ENCODE results near the gene PDCD7. TPM values are rescaled to one million over a fixed set of nuclear protein-coding genes. Genes with fewer than 3 reads are reported as not detected.

The PDCD7 gene
- total RNA-seq, 1 donor from 2014 or later, result 12.3 TPM

DNA sequence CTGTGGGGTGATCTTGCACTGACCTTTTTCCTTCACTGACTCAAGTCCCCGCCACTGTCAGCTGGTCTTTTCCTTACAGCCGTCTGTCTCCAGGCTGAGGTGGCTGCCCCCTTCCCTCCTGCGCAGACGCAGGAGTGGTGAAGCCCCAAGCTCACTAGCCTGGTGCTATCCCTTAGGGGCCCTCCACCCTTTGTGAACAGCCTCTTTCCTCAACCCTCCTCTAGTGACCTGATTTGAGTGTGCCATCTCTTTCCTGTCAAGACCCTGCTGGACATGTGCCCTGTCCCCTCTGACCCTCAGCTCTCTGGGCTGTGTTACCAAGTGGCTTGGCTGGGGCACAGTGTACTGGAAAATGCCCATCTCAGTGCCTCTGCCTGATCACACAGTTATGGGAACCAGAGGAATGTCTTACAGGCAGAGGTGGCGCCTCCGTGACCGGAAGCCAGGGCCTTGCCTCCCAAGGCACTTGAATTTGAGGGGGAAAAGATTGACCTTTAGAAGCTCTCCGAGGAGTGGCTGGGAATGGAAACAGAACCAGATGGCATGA lies 48.3 kb downstream of the PDCD7 start:
- no peak overlapping the region for H3K4me3 ChIP-seq (ENCODE audit: insufficient read depth, low read depth, low read length)
- Mint-ChIP-seq H3K27me3 (ENCODE audit: low read depth, unreplicated experiment) (peaks cover 72% of the 10 kb centered on the region), H3K36me3 (ENCODE audit: low read depth, unreplicated experiment) (no peaks in the 10 kb centered on the region), H3K27ac (ENCODE audit: unreplicated experiment) (no peak overlapping the region), H3K9me3 (ENCODE audit: unreplicated experiment) (no peaks in the 10 kb centered on the region), H3K4me1 (ENCODE audit: low read depth, unreplicated experiment) (peaks cover 9% of the 10 kb centered on the region), H3K4me3 (ENCODE audit: unreplicated experiment) (no peak overlapping the region)
- FAIRE-seq (no peak), DNase-seq (ENCODE audit: low read depth) (no peak)
- TF ChIP-seq, protein P1, sequence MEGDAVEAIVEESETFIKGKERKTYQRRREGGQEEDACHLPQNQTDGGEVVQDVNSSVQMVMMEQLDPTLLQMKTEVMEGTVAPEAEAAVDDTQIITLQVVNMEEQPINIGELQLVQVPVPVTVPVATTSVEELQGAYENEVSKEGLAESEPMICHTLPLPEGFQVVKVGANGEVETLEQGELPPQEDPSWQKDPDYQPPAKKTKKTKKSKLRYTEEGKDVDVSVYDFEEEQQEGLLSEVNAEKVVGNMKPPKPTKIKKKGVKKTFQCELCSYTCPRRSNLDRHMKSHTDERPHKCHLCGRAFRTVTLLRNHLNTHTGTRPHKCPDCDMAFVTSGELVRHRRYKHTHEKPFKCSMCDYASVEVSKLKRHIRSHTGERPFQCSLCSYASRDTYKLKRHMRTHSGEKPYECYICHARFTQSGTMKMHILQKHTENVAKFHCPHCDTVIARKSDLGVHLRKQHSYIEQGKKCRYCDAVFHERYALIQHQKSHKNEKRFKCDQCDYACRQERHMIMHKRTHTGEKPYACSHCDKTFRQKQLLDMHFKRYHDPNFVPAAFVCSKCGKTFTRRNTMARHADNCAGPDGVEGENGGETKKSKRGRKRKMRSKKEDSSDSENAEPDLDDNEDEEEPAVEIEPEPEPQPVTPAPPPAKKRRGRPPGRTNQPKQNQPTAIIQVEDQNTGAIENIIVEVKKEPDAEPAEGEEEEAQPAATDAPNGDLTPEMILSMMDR (IDR thresholded peaks at IDR 0.05; ENCODE audit: insufficient read depth, low read depth, low read length), result no peak
- TF ChIP-seq EZH2 (IDR thresholded peaks at IDR 0.05; ENCODE audit: insufficient read depth, low read length), result no peak
- peaks cover 29% of the 10 kb centered on the region for H3K27me3 ChIP-seq (ENCODE audit: insufficient read depth, low read length)
- no peak overlapping the region for H2AFZ ChIP-seq (ENCODE audit: low read depth, low read length)
- no peaks in the 10 kb centered on the region for H4K20me1 ChIP-seq (ENCODE audit: insufficient read depth, low read length)
- no peaks in the 10 kb centered on the region for H3K79me2 ChIP-seq (ENCODE audit: insufficient read depth, low read length)
- no peak overlapping the region for H3K27ac ChIP-seq (ENCODE audit: low read depth, low read length)
- H3K9me3 ChIP-seq (ENCODE audit: insufficient read depth, low read depth, low read length), result no peaks in the 10 kb centered on the region
- no peak overlapping the region for H3K9ac ChIP-seq (ENCODE audit: low read length)
- no peaks in the 10 kb centered on the region for H3K36me3 ChIP-seq (ENCODE audit: insufficient read depth, low read length)
- H3K4me2 ChIP-seq (ENCODE audit: low read length), result no peak overlapping the region
- peaks cover 9% of the 10 kb centered on the region for H3K4me1 ChIP-seq (ENCODE audit: insufficient read depth, low read length)

DNA sequence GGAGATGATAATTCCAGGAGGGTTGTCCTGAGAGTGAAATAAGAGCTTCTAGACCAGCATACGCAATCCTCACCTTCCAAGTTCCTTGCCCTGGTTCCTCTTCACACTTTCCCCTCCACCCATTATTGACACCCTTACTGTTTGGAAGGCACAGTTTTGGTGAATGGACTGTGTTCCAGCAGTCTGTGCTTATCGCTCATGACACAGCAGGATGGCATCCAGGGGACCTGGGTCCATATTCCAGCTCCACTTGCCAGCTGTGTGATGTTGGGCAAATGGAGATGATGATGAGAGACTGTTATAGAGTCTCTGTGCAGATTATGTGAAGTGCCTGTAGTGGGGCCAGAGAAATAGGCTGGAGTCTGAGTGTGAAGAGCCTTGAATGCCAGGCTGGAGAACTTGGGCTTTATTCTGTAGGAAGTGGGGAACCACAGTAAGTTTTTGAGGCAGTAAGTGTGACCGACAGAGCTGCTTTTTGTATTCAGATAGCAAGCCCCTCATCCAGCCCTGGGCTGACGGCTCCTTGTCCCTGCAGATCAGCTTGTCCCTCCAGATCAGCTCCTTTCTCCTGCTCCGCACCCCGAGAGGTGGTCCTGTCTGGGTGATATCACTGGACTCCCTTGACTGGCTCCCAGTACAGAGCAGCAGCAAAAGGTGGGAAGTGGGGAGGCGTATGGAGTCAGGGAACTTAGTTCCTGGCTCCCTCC lies 49.0 kb downstream of the PDCD7 start:
- TF ChIP-seq, protein P1 (IDR thresholded peaks at IDR 0.05; ENCODE audit: insufficient read depth, low read depth, low read length), result no peak
- TF ChIP-seq EZH2 (IDR thresholded peaks at IDR 0.05; ENCODE audit: insufficient read depth, low read length), result no peak
- peaks cover 32% of the 10 kb centered on the region for H3K27me3 ChIP-seq (ENCODE audit: insufficient read depth, low read length)
- H3K79me2 ChIP-seq (ENCODE audit: insufficient read depth, low read length), result no peaks in the 10 kb centered on the region
- H3K4me3 ChIP-seq (ENCODE audit: insufficient read depth, low read depth, low read length), result no peak overlapping the region
- H3K4me3 Mint-ChIP-seq (ENCODE audit: unreplicated experiment), result no peak overlapping the region
- H4K20me1 ChIP-seq (ENCODE audit: insufficient read depth, low read length), result no peaks in the 10 kb centered on the region
- no peak overlapping the region for H3K27ac Mint-ChIP-seq (ENCODE audit: unreplicated experiment)
- peak; percentile 19 for DNase-seq (ENCODE audit: low read depth)
- no peak overlapping the region for H3K4me2 ChIP-seq (ENCODE audit: low read length)
- peaks cover 9% of the 10 kb centered on the region for H3K4me1 ChIP-seq (ENCODE audit: insufficient read depth, low read length)
- no peaks in the 10 kb centered on the region for H3K9me3 Mint-ChIP-seq (ENCODE audit: unreplicated experiment)
- no peak overlapping the region for H3K9ac ChIP-seq (ENCODE audit: low read length)
- peaks cover 71% of the 10 kb centered on the region for H3K27me3 Mint-ChIP-seq (ENCODE audit: low read depth, unreplicated experiment)
- no peaks in the 10 kb centered on the region for H3K36me3 ChIP-seq (ENCODE audit: insufficient read depth, low read length)
- peaks cover 9% of the 10 kb centered on the region for H3K4me1 Mint-ChIP-seq (ENCODE audit: low read depth, unreplicated experiment)
- FAIRE-seq, result no peak
- H3K9me3 ChIP-seq (ENCODE audit: insufficient read depth, low read depth, low read length), result no peaks in the 10 kb centered on the region
- no peak overlapping the region for H3K27ac ChIP-seq (ENCODE audit: low read depth, low read length)
- no peak overlapping the region for H2AFZ ChIP-seq (ENCODE audit: low read depth, low read length)
- no peaks in the 10 kb centered on the region for H3K36me3 Mint-ChIP-seq (ENCODE audit: low read depth, unreplicated experiment)

DNA sequence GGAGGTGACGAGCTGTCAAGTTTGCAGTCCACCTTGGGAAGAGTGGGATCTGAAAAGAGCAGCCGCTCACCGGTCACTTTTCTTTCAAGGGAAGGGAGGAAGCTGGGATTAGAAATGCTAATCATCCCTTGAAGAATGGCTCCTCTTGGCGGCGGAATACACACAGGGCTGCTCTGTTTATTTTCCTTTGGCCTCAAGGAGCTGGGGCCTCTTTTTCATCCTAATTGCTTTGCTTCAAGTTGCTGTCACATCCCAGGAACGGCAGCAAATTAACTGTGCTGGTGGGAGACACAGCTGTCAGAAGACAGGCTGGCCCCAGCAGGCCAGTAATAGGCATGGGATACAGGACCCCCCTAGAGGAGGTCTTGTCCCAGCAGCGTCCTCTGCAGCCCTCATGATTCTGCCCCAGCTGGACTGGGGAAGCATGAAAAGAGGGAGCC lies 50.3 kb downstream of the PDCD7 start:
- H3K27me3 Mint-ChIP-seq (ENCODE audit: low read depth, unreplicated experiment), result peaks cover 73% of the 10 kb centered on the region
- no peaks in the 10 kb centered on the region for H3K36me3 Mint-ChIP-seq (ENCODE audit: low read depth, unreplicated experiment)
- no peak overlapping the region for H3K27ac ChIP-seq (ENCODE audit: low read depth, low read length)
- H3K9me3 Mint-ChIP-seq (ENCODE audit: unreplicated experiment), result no peaks in the 10 kb centered on the region
- H2AFZ ChIP-seq (ENCODE audit: low read depth, low read length), result no peak overlapping the region
- FAIRE-seq, result no peak
- H3K27me3 ChIP-seq (ENCODE audit: insufficient read depth, low read length), result peaks cover 44% of the 10 kb centered on the region
- no peaks in the 10 kb centered on the region for H3K9me3 ChIP-seq (ENCODE audit: insufficient read depth, low read depth, low read length)
- H3K4me3 ChIP-seq (ENCODE audit: insufficient read depth, low read depth, low read length), result no peak overlapping the region
- peaks cover 9% of the 10 kb centered on the region for H3K4me1 ChIP-seq (ENCODE audit: insufficient read depth, low read length)
- no peaks in the 10 kb centered on the region for H4K20me1 ChIP-seq (ENCODE audit: insufficient read depth, low read length)
- no peak overlapping the region for H3K9ac ChIP-seq (ENCODE audit: low read length)
- peak; percentile 45 for DNase-seq (ENCODE audit: low read depth)
- no peaks in the 10 kb centered on the region for H3K79me2 ChIP-seq (ENCODE audit: insufficient read depth, low read length)
- H3K4me3 Mint-ChIP-seq (ENCODE audit: unreplicated experiment), result no peak overlapping the region
- peak overlapping the region; percentile 6 for H3K4me2 ChIP-seq (ENCODE audit: low read length)
- no peak overlapping the region for H3K27ac Mint-ChIP-seq (ENCODE audit: unreplicated experiment)
- peaks cover 9% of the 10 kb centered on the region for H3K4me1 Mint-ChIP-seq (ENCODE audit: low read depth, unreplicated experiment)
- TF ChIP-seq, protein P1 (IDR thresholded peaks at IDR 0.05; ENCODE audit: insufficient read depth, low read depth, low read length), result peak; percentile 37
- no peak for TF ChIP-seq EZH2 (IDR thresholded peaks at IDR 0.05; ENCODE audit: insufficient read depth, low read length)
- no peaks in the 10 kb centered on the region for H3K36me3 ChIP-seq (ENCODE audit: insufficient read depth, low read length)

Data from astrocyte (in vitro differentiated cells and primary cell).